GM12878 (cell line): Measurements from ENCODE around the gene MYBPC2. TPM values are rescaled to one million over a fixed set of nuclear protein-coding genes. Genes with fewer than 3 reads are reported as not detected.

Source experiments
- BACH1 ChIP-seq: fragments of 450-650 bp; IDR thresholded peaks from 2 replicates; pipeline ENCODE4 v1.6.1; 2017; ENCODE audit warnings: mild to moderate bottlenecking, borderline replicate concordance
- HDAC6 ChIP-seq: fragments of 200-600 bp; sonication (generic); IDR thresholded peaks from one replicate; pipeline ENCODE4 v1.8.0; 2017; ENCODE audit warnings: antibody characterized with exemption; ENCODE audit not compliant: unreplicated experiment
- KAT2A ChIP-seq: conservative IDR thresholded peaks from 2 replicates; pipeline ENCODE4 v1.6.1; 2011; ENCODE audit warnings: low read depth, low read length; ENCODE audit not compliant: control insufficient read depth
- MXI1 ChIP-seq: fragments of 150-350 bp; IDR thresholded peaks from 2 replicates; pipeline ENCODE4 v1.6.1; 2011; ENCODE audit warnings: low read depth, mild to moderate bottlenecking, inconsistent platforms, low read length, improper control_type of control experiment
- NR2C1 ChIP-seq: fragments of 450-650 bp; IDR thresholded peaks from 2 replicates; pipeline ENCODE4 v1.6.1; 2017; ENCODE audit warnings: antibody characterized with exemption, mild to moderate bottlenecking, moderate library complexity
- PML ChIP-seq: IDR thresholded peaks from 2 replicates; pipeline ENCODE4 v1.6.1; 2012; ENCODE audit warnings: low read length, inconsistent platforms
- RELB ChIP-seq: fragments of 450-650 bp; IDR thresholded peaks from 2 replicates; pipeline ENCODE4 v1.6.1; 2017; ENCODE audit warnings: low read depth, mild to moderate bottlenecking, moderate library complexity
- SRF ChIP-seq, 2 experiments: IDR thresholded peaks; 2 replicates each; pipeline ENCODE4 v1.6.1; 2011; ENCODE audit warnings: low read depth in 2 of 2, low read length in 2 of 2, mild to moderate bottlenecking in 1 of 2, moderate library complexity in 1 of 2
- TAF1 ChIP-seq: IDR thresholded peaks from 2 replicates; pipeline ENCODE4 v1.6.1; 2011; ENCODE audit warnings: mild to moderate bottlenecking, low read depth, low read length, borderline replicate concordance
- polyA plus RNA-seq, 11 experiments: library from polyadenylated mRNA; depleted of rRNA in 4 of 11; unstranded in 6 of 11; stranded (reverse) in 5 of 11; fragments of >200 nt; fragmentation: Nextera tagmentation in 4 of 11; fragmentation: Illumina TruSeq in 1 of 11; extraction: Ambion mirVana in 4 of 11; extraction: Trizol in 1 of 11; gene quantifications; 1 replicate in 1 of 11; 2 replicates in 10 of 11; pipeline versions ENCODE4 v1.2.1 to v1.2.3, GENCODE V29; 2011 to 2016; ENCODE audit warnings: inconsistent platforms in 2 of 11, missing spikeins in 2 of 11, low read depth in 1 of 11
- total RNA-seq, 4 experiments: library from RNA; depleted of rRNA in 3 of 4; stranded (reverse); fragments of >200 nt in 3 of 4; fragmentation: Illumina TruSeq in 1 of 4; extraction: Trizol in 1 of 4; gene quantifications; 2 replicates each; pipeline versions ENCODE4 v1.2.1 to v1.2.3, GENCODE V29; 2013 to 2021
- TF ChIP-seq, protein P1 (sequence below): fragments of 450-650 bp; IDR thresholded peaks from 2 replicates; pipeline ENCODE4 v1.6.1; 2018; ENCODE audit warnings: mild to moderate bottlenecking, low read depth, moderate library complexity; ENCODE audit not compliant: partially characterized antibody
- TF ChIP-seq, protein P2 (sequence below): fragments of 450-650 bp; formaldehyde crosslinking; IDR thresholded peaks from 2 replicates; pipeline ENCODE4 v1.5.0; 2022; ENCODE audit warnings: mild to moderate bottlenecking, missing genetic modification characterization
- TF ChIP-seq, protein P3 (sequence below): IDR thresholded peaks from 2 replicates; pipeline ENCODE4 v1.6.1; 2011; ENCODE audit warnings: borderline replicate concordance, low read depth, mild to moderate bottlenecking, moderate library complexity, low read length; ENCODE audit not compliant: insufficient read depth, poor library complexity, severe bottlenecking

The MYBPC2 gene
- total and polyA plus RNA-seq, 10 of the 15 experiments (the other 5 are each of a cell fraction or from before 2014, with no cell fraction given), result 0.09 to 2.6 (median 0.61) TPM

GRCh38 chr19:50511069-50511822 lies 78.6 kb downstream of the MYBPC2 start, which contains the start of gene JOSD2 (continued):
- peak; percentile 31; the same call in 1 of the 2 replicates for TF ChIP-seq RELB
- TF ChIP-seq PML, result 0 out of 2 replicates have a peak, but pooled peaks have one; percentile 20
- peak; percentile 61 for TF ChIP-seq NR2C1
- no peak for TF ChIP-seq HDAC6
- no peak for TF ChIP-seq KAT2A
- TF ChIP-seq SRF (IDR thresholded peaks at IDR 0.05; ENCODE audit: low read depth in 2 of 2, low read length in 2 of 2), result peak; percentile 73 to 75
- peak; percentile 20; the same call in 1 of the 2 replicates for TF ChIP-seq TAF1
- TF ChIP-seq, protein P1, sequence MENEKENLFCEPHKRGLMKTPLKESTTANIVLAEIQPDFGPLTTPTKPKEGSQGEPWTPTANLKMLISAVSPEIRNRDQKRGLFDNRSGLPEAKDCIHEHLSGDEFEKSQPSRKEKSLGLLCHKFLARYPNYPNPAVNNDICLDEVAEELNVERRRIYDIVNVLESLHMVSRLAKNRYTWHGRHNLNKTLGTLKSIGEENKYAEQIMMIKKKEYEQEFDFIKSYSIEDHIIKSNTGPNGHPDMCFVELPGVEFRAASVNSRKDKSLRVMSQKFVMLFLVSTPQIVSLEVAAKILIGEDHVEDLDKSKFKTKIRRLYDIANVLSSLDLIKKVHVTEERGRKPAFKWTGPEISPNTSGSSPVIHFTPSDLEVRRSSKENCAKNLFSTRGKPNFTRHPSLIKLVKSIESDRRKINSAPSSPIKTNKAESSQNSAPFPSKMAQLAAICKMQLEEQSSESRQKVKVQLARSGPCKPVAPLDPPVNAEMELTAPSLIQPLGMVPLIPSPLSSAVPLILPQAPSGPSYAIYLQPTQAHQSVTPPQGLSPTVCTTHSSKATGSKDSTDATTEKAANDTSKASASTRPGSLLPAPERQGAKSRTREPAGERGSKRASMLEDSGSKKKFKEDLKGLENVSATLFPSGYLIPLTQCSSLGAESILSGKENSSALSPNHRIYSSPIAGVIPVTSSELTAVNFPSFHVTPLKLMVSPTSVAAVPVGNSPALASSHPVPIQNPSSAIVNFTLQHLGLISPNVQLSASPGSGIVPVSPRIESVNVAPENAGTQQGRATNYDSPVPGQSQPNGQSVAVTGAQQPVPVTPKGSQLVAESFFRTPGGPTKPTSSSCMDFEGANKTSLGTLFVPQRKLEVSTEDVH, result peak; percentile 89
- TF ChIP-seq, protein P2, sequence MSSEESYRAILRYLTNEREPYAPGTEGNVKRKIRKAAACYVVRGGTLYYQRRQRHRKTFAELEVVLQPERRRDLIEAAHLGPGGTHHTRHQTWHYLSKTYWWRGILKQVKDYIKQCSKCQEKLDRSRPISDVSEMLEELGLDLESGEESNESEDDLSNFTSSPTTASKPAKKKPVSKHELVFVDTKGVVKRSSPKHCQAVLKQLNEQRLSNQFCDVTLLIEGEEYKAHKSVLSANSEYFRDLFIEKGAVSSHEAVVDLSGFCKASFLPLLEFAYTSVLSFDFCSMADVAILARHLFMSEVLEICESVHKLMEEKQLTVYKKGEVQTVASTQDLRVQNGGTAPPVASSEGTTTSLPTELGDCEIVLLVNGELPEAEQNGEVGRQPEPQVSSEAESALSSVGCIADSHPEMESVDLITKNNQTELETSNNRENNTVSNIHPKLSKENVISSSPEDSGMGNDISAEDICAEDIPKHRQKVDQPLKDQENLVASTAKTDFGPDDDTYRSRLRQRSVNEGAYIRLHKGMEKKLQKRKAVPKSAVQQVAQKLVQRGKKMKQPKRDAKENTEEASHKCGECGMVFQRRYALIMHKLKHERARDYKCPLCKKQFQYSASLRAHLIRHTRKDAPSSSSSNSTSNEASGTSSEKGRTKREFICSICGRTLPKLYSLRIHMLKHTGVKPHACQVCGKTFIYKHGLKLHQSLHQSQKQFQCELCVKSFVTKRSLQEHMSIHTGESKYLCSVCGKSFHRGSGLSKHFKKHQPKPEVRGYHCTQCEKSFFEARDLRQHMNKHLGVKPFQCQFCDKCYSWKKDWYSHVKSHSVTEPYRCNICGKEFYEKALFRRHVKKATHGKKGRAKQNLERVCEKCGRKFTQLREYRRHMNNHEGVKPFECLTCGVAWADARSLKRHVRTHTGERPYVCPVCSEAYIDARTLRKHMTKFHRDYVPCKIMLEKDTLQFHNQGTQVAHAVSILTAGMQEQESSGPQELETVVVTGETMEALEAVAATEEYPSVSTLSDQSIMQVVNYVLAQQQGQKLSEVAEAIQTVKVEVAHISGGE (CRISPR knock-in tag), result peak; percentile 55; the same call in 1 of the 2 replicates
- peak; percentile 78 for TF ChIP-seq MXI1
- peak; percentile 20; the same call in 1 of the 2 replicates for TF ChIP-seq BACH1
- TF ChIP-seq, protein P3, sequence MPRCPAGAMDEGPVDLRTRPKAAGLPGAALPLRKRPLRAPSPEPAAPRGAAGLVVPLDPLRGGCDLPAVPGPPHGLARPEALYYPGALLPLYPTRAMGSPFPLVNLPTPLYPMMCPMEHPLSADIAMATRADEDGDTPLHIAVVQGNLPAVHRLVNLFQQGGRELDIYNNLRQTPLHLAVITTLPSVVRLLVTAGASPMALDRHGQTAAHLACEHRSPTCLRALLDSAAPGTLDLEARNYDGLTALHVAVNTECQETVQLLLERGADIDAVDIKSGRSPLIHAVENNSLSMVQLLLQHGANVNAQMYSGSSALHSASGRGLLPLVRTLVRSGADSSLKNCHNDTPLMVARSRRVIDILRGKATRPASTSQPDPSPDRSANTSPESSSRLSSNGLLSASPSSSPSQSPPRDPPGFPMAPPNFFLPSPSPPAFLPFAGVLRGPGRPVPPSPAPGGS, result peak; percentile 20
